Panc1 (cell line): ENCODE results near the gene MAGI2.

Experiments used
- CTCF ChIP-seq: fragments of 450-650 bp; IDR thresholded peaks from 2 replicates; pipeline ENCODE4 v1.5.1; 2017; ENCODE audit warnings: mild to moderate bottlenecking
- POLR2AphosphoS5 ChIP-seq: IDR thresholded peaks from 2 replicates; pipeline ENCODE4 v1.6.1; 2012; ENCODE audit warnings: mild to moderate bottlenecking, low read depth, low read length, moderate library complexity

GRCh38 chr7:78395298-78396036, 1058.0 kb downstream of the MAGI2 start:
- TF ChIP-seq CTCF (no peak), POLR2AphosphoS5 (no peak)
